KMS-11 (cell line): ENCODE measurements around the gene CEMIP.

Experiments
- H2AFZ ChIP-seq: fragments of 200-600 bp; sonication (generic); 2 replicates; pipeline ENCODE4 v1.6.1; 2016; ENCODE audit warnings: antibody characterized with exemption, mixed run types, low read depth
- H3K27ac ChIP-seq: fragments of 200-600 bp; sonication (generic); 2 replicates; pipeline ENCODE4 v1.6.1; 2016; ENCODE audit warnings: mild to moderate bottlenecking, mixed run types
- H3K27me3 ChIP-seq: fragments of 200-600 bp; sonication (generic); 2 replicates; pipeline ENCODE4 v1.6.1; 2017; ENCODE audit warnings: mild to moderate bottlenecking, low read depth, mixed run types, moderate library complexity; ENCODE audit not compliant: insufficient read depth
- H3K36me3 ChIP-seq: fragments of 200-600 bp; sonication (generic); 2 replicates; pipeline ENCODE4 v1.6.1; 2017; ENCODE audit warnings: mild to moderate bottlenecking, mixed run types; ENCODE audit not compliant: insufficient read depth
- H3K4me1 ChIP-seq: fragments of 200-600 bp; sonication (generic); 2 replicates; pipeline ENCODE4 v1.6.1; 2016; ENCODE audit warnings: mild to moderate bottlenecking, low read depth, mixed run types; ENCODE audit not compliant: poor library complexity, severe bottlenecking
- H3K4me2 ChIP-seq: fragments of 200-600 bp; sonication (generic); 2 replicates; pipeline ENCODE4 v1.7.0; 2016; ENCODE audit warnings: mild to moderate bottlenecking, mixed run types
- H3K4me3 ChIP-seq: fragments of 200-600 bp; sonication (generic); IDR thresholded peaks from 2 replicates; pipeline ENCODE4 v1.6.1; 2017; ENCODE audit warnings: low read depth, low read length, mixed read lengths; ENCODE audit not compliant: insufficient read depth
- H3K79me2 ChIP-seq: fragments of 200-600 bp; sonication (generic); 2 replicates; pipeline ENCODE4 v1.6.1; 2016; ENCODE audit warnings: low read depth, mixed run types; ENCODE audit not compliant: insufficient read depth
- H3K9ac ChIP-seq: fragments of 200-600 bp; sonication (generic); 2 replicates; pipeline ENCODE4 v1.6.1; 2016; ENCODE audit warnings: mild to moderate bottlenecking, mixed run types
- H4K20me1 ChIP-seq: fragments of 200-600 bp; sonication (generic); 2 replicates; pipeline ENCODE4 v1.6.1; 2016; ENCODE audit warnings: mild to moderate bottlenecking, mixed run types; ENCODE audit not compliant: insufficient read depth
- TF ChIP-seq, protein P1 (sequence below): fragments of 200-600 bp; sonication (generic); conservative IDR thresholded peaks from 2 replicates; pipeline ENCODE4 v1.6.1; 2017; ENCODE audit warnings: low read depth, mild to moderate bottlenecking, antibody characterized with exemption, low read length, moderate library complexity, mixed read lengths

The CEMIP gene

DNA sequence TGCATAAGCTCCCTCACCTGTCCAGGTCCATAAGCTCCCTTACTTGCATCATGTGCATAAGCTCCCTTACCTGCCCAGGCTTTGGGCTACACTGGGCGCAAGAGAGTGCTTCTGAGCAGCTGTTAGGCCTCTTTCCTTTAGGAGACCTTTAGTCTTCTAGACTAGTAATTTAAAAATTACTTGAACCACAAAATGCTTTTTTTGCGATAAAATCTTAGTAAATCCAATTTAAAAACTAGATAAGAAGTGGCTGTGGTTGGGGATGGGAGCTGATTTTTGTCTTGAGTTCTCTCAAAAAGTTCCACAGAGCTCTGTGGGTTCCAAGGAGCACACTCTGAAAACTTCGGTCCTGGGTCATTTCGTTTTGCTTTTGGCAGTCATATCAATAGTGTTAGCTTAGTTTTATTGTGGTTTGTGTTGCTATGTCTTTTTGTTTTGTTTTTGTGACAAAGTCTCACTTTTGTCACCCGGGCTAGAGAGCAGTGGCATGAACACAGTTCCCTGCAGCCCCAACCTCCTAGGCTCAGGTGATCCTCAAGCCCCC, 6.7 kb downstream of the CEMIP start:
- no peak overlapping the region for H3K4me2 ChIP-seq
- no peaks in the 10 kb centered on the region for H3K36me3 ChIP-seq
- no peaks in the 10 kb centered on the region for H3K4me1 ChIP-seq
- no peaks in the 10 kb centered on the region for H3K27me3 ChIP-seq
- no peak overlapping the region for H3K9ac ChIP-seq
- H3K79me2 ChIP-seq = no peaks in the 10 kb centered on the region
- no peak overlapping the region for H3K27ac ChIP-seq
- TF ChIP-seq, protein P1, sequence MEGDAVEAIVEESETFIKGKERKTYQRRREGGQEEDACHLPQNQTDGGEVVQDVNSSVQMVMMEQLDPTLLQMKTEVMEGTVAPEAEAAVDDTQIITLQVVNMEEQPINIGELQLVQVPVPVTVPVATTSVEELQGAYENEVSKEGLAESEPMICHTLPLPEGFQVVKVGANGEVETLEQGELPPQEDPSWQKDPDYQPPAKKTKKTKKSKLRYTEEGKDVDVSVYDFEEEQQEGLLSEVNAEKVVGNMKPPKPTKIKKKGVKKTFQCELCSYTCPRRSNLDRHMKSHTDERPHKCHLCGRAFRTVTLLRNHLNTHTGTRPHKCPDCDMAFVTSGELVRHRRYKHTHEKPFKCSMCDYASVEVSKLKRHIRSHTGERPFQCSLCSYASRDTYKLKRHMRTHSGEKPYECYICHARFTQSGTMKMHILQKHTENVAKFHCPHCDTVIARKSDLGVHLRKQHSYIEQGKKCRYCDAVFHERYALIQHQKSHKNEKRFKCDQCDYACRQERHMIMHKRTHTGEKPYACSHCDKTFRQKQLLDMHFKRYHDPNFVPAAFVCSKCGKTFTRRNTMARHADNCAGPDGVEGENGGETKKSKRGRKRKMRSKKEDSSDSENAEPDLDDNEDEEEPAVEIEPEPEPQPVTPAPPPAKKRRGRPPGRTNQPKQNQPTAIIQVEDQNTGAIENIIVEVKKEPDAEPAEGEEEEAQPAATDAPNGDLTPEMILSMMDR = no peak
- H3K4me3 ChIP-seq = no peak overlapping the region
- H4K20me1 ChIP-seq = no peaks in the 10 kb centered on the region
- H2AFZ ChIP-seq = no peak overlapping the region

DNA sequence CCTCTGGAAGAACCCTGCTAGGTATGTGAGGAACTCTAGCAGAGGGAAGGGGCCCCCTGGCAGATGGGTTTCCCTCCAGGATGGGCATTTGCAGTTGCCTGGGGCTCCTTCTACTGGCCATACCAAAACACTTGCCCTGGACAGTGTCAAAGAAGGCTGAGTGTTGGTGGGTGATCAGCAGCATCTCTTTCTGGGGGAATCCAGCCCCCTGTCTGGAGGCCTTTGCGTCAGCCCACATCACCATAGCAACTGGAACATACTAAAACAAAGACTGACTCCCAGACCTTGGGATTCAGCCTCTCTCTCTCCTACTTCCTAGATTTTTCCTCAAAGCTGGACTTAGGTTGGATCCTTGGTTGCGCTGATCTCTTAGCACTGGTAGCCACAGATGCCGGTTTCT, 8.1 kb downstream of the CEMIP start:
- H3K36me3 ChIP-seq = no peaks in the 10 kb centered on the region
- no peak overlapping the region for H3K9ac ChIP-seq
- H4K20me1 ChIP-seq = no peaks in the 10 kb centered on the region
- H3K27ac ChIP-seq = no peak overlapping the region
- TF ChIP-seq, protein P1 = no peak
- no peaks in the 10 kb centered on the region for H3K27me3 ChIP-seq
- H3K4me2 ChIP-seq = no peak overlapping the region
- H3K4me3 ChIP-seq = no peak overlapping the region
- no peak overlapping the region for H2AFZ ChIP-seq
- H3K79me2 ChIP-seq = no peaks in the 10 kb centered on the region
- no peaks in the 10 kb centered on the region for H3K4me1 ChIP-seq

DNA sequence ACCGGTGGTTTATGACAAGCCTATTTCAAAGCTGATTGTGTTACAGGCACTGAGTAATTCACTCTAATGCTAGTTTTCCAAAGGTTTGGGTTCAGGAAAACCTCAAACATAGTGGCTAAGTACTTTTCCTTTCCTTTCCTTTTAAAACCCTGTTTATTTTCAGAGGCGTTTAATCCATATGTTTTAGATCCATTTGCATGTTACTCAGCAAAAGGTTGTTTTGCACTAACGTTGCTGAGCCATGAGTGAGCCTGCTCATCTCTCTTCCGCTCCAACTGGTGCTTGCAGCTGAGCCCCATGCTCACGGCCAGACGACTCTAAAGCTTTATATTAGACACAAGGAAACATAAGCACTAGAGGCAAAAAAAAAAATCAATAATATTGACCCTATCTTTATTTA, 9.4 kb downstream of the CEMIP start:
- Histone ChIP-seq H3K36me3 (no peaks in the 10 kb centered on the region), H3K27me3 (no peaks in the 10 kb centered on the region), H3K27ac (no peak overlapping the region), H3K4me3 (no peak overlapping the region), H3K79me2 (no peaks in the 10 kb centered on the region), H2AFZ (no peak overlapping the region), H3K9ac (no peak overlapping the region), H4K20me1 (no peaks in the 10 kb centered on the region), H3K4me1 (no peaks in the 10 kb centered on the region), H3K4me2 (no peak overlapping the region)
- TF ChIP-seq, protein P1 = no peak

DNA sequence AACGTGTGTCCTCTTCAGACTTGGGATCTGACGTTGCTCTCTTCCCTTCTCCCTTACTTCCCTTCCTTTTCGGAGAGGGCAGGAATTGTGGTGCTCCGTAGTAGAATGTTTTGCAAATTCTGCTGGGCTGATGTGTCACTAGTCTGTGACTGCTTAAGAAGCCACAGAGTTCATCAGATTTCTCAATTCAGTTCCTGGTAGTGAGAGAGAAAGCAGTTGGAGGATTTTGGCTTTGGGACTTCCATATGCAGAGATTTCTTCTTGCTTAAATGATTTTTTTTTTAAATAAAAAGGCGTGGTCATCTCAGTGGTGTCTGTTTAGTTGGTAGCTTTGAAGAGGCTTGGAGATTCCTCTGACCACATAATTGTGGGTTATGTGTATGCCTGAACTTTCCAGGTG, 10.1 kb downstream of the CEMIP start:
- Histone ChIP-seq H3K79me2 (no peaks in the 10 kb centered on the region), H3K4me3 (no peak overlapping the region), H3K4me2 (no peak overlapping the region), H3K36me3 (no peaks in the 10 kb centered on the region), H3K4me1 (no peaks in the 10 kb centered on the region), H3K27ac (no peak overlapping the region), H2AFZ (no peak overlapping the region), H3K9ac (no peak overlapping the region), H3K27me3 (no peaks in the 10 kb centered on the region), H4K20me1 (no peaks in the 10 kb centered on the region)
- TF ChIP-seq, protein P1 = no peak
